ENCODE results near the gene TMTC3.

DNA sequence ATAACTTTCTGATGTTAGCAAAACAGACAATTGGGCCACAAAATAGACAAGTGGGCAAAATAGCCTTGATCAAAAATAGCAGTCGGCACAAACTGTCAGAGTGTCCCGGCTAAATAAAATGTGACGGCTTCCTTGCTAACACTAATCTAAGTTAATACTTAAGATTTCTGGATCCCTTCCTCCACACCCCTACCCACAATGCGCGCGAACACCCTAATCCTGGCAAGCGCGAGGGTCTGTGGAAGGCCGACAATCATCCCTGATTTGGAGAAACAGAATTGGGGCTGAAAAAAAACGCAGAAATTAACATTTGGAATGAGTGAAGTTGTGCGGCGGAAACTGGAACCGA, 708 bp upstream of the TMTC3 start:
- TF ChIP-seq POLR2A (IDR thresholded peaks at IDR 0.05), result no peak
- TF ChIP-seq, protein P1, sequence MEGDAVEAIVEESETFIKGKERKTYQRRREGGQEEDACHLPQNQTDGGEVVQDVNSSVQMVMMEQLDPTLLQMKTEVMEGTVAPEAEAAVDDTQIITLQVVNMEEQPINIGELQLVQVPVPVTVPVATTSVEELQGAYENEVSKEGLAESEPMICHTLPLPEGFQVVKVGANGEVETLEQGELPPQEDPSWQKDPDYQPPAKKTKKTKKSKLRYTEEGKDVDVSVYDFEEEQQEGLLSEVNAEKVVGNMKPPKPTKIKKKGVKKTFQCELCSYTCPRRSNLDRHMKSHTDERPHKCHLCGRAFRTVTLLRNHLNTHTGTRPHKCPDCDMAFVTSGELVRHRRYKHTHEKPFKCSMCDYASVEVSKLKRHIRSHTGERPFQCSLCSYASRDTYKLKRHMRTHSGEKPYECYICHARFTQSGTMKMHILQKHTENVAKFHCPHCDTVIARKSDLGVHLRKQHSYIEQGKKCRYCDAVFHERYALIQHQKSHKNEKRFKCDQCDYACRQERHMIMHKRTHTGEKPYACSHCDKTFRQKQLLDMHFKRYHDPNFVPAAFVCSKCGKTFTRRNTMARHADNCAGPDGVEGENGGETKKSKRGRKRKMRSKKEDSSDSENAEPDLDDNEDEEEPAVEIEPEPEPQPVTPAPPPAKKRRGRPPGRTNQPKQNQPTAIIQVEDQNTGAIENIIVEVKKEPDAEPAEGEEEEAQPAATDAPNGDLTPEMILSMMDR (IDR thresholded peaks at IDR 0.05), result no peak

Measured in testis (tissue), 2 donors.